GM19324 (cell line): Measurements from ENCODE around the gene ACER2.
A peak's percentile ranks its signal among the peaks of the same experiment; 100 is the strongest.
"Not testable (repeated sequence)": the region's sequence is repeated elsewhere in the genome, so short reads cannot be mapped to it uniquely, and the experiment has no call there.

Experiments
- ATAC-seq: cut with Tn5 transposase; IDR thresholded peaks from one replicate; pipeline ENCODE4 v1.9.1; 2021; ENCODE audit warnings: mild to moderate bottlenecking, moderate library complexity; ENCODE audit not compliant: unreplicated experiment, low FRiP score

ACER2 gene

DNA sequence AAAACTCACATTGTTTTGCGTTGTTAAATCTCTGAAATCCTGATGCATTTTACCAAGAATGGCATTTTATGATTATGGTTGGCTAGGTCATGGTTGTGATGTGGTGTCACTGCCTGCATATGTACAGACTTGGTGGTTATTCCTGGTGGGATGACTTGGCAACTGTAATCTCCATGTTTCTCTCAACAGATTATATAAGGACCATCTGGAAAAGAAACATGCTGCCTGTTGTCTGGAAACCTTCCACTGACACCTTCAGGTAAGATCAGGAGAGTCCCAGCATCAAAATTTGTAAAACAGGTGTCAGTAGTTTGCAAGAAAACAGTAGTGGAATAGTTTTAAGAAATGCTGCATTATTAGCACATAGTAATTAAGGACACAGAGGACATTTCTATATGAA lies 3.0 kb upstream of the ACER2 start:
- no peak for ATAC-seq

DNA sequence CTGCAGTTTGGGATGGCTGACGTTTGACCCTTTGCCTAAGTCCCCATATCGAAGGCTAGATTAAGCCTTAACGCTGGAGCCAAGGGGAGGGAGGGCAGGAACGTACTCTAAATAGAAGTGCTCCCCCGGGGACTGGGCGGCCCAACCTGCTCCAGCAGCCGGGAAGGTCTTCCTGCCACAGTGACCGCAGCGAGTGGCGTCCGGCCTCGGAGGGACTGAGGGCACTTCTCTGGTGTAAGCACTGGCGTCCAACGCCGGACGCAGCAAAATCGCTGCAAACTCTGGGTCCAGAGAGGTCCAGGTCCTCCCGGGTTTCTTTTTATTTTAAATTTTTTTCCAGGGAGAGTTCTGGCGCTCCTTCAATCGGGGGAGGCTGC lies 505 bp upstream of the ACER2 start:
- peak; percentile 1 for ATAC-seq

DNA sequence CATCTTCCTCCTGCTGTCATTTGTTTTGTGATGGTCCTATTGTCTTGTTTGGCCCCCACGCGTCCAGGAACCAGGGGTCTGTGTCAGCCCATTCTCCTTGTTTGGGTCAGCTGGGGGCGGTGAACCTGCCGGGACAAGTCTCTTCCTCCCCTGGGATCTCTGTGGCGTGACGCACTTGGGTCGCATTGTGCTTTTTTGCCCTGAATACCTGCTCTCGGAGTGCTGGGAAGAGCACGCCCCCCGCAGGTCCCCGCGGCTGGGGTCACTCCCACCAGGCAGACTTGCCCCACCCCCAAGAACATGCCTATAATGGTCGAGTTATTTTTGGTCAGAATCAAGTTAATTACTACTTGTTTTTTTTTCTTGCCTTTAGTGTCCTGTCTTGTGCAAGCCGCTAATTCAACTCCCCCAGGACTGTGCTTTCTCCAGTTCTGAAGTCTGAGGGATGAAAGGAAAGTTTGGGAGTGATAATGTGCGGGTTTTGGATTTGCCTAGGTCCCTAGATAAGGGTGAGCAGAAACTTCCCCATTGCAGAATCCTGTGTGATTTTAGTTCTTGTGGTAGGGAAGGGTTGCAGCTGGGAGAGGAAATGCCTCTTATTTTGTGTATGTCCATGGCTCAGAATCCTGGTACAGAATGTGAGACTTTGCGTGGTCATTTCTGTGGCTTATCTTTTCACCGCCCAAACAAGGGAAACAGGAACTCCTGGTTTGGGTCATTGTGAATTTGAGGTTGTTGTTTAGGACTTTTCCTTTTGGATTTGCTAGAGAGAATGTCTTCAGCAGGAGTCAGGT lies 789 bp downstream of the ACER2 start:
- ATAC-seq = no peak

DNA sequence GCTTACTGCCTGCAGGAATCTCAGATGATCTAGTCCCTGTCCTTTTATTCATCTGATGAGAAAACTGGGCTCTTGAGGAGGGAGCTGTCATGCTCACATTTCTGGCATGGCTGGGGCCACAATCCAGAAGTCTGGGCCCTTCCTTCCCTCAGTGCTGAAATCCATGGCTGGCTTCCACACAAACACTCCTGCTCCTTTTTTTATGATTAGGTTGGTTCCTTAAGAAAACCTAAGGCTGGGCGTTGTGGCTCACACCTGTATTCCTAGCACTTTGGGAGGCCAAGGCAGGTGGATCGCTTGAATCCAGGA lies 1.3 kb downstream of the ACER2 start:
- ATAC-seq = no peak

DNA sequence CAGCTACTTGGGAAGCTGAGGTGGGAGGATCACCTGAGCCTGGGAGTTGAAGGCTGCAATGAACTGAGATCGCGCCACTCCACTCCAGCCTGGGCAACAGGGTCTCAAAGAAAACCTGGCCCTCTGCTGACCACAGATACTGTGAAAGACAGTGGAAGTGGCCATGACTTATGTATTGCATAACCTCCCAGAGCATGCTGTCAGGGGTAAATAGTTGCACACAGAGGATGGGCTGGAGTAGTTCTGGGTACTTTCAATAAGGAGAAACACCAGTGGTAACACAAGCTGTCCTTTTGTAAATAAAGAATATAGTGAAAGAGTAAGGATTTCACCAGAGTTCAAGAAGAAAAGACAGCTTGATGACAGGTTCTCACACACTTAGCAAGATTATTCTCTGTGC lies 1.8 kb downstream of the ACER2 start:
- ATAC-seq = no peak

DNA sequence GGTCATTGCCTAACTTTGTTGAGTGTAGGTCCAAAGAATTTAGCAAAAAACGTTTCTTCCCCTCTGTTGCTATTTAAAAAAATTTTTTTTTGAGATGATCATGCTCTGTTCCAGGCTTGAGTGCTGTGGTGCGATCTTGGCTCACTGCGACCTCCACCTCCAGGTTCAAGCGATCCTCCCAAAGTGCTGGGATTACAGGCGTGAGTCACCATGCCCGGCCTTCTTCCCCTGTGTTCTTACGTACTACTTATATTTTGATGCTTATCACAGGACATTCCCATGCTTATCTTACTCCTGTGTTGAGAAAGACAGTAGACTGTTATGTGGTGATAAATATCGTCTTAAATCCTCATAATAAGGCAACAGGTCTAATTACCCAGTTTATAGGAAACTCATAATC lies 2.5 kb downstream of the ACER2 start:
- no peak for ATAC-seq

DNA sequence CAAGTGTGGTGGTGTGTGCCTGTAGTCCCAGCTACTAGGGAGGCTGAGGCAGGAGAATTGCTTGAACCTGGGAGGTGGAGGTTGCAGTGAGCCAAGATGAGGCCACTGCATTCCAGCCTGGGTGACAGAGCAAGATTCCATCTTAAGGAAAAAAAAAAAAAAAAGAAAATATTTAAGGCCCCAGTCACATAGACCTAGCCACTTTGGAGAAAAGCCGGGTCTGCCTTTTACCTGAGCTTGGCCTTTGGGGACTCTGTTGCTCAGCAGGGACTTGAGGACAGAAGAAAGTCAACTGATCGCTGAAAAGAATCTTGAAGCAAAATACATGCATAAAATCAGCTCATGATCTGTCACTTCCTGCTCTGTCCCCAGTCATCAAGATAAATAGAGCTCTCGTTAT lies 4.6 kb downstream of the ACER2 start:
- ATAC-seq = not testable (repeated sequence)

DNA sequence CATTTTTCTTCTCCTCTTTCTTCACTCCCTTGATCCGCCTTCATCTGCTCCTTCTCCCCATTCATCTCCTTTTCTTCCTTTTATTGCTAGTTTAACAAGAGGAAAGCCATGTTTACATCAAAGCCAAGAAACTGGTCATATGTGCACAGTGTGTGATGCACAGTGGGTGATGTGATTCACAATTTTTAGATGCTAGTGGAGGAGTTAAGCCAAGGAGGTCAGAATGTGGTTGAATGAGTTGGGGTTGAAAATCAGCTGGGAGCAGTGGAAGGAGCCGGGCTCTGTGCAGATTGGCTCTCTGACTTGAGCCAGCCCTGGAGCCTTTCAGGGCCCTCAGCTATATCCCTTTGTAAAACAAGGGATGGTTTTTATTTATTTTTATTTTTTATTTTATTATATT lies 7.3 kb downstream of the ACER2 start:
- no peak for ATAC-seq

DNA sequence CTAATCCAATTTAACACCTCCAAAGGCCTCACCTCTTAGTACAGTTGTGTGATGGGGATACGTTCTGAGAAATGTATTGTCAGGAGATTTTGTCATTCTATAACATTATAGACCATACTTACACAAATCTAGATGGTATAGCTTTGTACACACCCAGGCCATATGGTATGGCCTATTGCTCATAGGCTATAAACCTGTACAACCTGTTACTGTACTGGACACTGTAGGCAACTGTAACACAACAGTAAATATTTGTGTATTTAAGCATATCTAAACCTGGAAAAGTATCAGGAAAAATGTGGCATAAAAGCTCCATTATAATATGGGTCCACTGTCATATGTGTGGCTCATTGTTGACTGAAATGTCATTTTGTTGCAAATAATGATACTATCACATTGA lies 12.1 kb downstream of the ACER2 start:
- no peak for ATAC-seq

DNA sequence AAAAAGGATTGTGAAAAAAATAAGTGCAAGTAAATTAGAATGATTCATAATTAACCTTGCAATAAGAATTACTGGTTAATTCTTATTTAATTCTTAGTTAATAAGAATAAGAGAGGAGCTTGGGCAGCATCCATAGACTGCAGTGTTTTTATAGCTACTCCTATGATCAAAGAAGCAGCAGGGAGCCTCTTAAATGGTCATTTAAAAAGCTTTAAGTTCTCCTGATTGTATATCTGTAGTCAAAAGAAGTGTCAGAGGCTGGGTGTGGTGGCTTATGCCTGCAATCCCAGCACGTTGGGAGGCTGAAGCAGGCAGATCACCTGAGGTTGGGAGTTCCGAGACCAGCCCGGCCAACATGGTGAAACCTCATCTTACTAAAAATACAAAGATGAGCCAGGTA lies 14.4 kb downstream of the ACER2 start:
- no peak for ATAC-seq

DNA sequence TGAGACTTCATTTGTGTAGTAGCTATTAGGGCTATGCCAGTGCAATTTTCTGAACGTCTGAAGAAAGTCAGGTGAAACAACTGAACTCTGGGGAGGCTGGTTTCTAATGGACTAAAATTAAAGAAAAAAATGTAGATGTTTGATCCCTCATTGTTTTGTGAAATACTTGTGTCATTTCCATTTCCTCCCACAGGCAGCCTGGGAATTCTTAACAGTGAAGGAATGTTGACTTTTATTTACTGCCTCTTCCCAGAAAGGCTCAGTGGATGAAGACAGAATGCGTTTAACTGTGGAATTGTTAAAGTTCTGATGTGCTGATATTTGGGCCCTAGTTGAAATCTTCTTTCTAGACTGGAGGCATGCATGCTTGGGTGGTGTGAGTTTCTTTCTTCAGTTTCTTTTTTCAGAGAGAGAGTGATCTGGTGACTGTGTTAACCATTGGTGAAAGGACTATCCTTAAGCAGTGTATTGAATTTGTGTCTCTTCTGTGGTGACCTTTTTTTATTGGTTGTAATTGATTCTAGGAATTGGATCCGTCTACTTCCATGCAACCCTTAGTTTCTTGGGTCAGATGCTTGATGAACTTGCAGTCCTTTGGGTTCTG lies 15.5 kb downstream of the ACER2 start:
- peak; percentile 84 for ATAC-seq

DNA sequence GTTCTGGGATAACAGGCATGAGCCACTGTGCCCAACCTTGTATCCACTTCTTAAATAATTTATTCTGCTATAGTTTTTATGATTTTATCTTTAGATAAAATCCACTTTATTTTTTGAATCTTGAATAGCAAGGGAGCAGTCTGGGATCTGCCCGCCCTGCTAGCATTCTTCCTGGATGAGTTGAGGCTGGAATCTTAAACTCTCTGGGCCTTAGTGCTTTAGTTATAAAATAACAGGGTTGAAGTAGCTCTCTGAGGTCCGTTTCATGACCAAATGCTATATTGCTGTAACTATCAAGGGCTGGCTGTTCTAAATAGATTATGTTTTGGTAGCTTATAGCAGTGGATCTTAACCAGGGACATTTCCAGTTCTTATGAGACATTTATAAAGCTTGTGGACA lies 20.8 kb downstream of the ACER2 start:
- ATAC-seq = no peak

DNA sequence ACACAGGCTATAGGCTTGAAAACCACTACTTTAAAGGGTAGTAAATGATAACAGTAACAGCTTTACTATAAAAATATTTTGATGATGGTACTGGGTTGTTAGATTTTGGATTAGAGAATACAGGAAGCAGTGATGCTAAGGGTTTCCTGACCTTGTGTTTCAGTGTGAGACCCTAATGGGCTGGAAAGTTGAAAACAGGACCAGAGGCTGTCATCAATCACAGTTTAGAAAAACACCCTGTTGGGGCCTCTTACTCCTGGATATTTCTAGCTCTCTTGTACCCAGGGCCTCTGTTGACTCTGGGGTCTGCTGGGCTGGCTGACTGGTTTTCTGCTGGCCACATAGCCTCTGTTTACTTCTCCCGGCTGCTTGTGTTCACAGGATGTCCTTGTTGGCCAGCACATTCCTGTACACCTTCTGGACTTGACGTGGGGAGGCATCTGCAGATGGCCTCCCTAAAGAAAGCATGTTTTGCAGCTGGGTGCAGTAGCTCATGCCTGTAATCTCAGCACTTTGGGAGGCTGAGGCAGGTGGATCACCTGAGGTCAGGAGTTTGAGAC lies 21.5 kb downstream of the ACER2 start:
- ATAC-seq = no peak

DNA sequence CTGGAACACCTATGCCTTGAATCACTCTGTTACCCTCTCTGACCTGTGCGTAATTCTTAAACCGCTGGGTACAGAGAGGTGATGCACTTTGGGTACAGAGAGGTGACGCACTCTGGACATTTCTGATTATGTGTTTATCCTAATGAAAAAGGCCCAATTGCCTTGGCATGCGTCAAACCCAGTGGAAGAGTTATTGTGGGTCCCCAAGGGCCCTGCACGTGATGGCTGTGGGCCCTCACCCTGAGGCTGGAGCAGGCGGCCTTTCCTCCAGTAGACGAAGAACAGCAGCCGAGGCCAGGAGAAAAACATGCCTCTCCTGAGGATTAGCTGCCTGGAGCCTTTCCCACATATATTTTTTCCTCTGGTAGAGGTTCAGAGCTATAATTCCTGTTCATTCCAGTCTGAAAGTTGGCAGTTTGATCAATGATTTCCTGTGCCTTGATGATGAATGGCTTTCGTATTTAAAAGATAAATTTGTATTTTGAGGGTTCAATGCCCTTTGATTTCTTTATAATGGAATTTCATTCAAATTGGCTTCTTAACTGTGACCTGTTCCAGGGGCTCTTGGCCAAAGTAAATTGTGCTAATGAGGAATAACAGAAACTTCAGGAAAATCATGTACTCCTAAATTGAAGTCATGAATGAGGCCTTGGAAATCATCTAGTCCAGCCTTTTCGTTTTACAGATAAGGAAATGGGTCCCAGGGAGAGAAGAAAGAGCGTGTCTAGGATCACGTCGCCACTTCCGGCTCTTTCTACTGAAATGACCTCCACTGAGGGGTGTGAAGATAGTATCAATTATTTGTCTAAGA lies 22.8 kb downstream of the ACER2 start:
- ATAC-seq = no peak

DNA sequence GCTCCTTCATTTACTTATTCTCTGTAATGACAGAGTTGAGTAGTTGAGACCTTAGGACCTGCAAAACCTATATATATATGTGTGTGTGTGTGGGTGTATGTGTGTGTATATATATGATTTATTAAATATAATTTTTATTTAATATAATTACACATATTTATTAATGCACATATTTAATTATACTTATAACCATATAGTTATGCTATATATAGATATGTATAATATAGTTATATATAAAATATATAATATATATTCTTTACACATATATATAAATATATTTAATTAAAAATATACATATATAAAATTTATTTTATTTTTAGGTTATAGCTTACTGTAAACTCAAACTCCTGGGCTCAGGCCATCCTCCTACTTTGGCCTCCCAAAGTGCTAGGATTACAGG lies 23.7 kb downstream of the ACER2 start:
- no peak for ATAC-seq

DNA sequence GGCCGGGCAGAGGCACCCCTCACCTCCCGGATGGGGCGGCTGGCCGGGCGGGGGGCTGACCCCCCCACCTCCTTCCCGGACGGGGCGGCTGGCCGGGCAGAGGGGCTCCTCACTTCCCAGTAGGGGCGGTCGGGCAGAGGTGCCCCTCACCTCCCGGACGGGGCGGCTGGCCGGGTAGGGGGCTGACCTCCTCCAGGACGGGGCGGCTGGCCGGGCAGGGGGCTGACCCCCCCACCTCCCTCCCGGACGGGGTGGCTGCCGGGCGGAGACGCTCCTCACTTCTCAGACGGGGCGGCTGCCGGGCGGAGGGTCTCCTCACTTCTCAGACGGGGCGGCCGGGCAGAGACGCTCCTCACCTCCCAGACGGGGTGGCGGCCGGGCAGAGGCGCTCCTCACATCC lies 24.9 kb downstream of the ACER2 start:
- ATAC-seq = not testable (repeated sequence)

DNA sequence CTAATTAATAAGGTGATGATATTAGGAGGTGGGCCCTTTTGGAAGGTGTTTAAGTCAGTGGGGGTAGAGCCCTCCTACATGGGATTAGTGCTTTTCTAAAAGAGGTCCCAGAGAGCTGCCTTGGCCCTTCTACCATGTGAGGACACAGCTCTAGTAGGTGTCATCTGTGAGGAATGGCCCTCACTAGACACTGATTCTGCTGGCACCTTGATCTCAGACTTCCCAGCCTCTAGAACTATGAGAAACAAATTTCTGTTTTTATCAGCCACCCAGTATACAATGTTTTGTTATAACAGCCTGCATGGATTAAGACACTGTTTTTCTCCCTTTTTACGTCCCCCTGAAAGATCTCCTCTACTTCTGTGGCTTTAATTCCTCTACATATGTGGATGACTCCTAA lies 31.6 kb downstream of the ACER2 start:
- ATAC-seq = no peak

DNA sequence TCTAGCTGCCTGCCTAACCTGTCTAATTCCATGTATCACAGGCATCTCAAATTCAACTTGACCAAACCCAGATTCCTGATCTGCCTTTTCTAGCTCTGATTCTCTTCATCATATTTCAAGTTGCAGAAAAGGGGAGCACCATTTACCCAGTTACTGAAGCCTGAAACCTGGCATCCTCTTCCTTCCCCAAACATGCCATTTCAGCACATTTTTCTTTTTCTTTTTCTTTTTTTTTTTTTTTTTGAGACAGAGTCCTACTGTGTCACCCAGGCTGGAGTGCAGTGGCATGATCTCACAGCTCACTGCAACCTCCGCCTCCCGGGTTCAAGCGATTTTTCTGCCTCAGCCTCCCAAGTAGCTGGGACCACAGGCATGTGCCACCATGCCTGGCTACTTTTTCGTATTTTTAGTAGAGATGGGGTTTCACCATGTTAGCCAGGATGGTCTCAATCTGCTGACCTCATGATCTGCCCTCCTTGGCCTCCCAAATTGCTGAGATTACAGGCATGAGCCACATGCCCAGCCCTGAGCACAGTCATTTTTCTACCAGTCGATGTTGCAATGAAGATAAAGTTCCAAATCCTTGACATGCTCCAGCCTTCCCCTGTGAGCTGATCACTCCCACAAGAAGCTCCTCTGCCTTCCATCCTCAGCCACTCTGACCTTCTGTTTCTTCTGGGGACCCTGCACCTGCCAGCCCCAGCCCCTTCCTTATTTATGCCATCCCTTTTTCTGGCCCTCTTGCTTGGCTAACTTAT lies 32.2 kb downstream of the ACER2 start:
- ATAC-seq = peak; percentile 12

DNA sequence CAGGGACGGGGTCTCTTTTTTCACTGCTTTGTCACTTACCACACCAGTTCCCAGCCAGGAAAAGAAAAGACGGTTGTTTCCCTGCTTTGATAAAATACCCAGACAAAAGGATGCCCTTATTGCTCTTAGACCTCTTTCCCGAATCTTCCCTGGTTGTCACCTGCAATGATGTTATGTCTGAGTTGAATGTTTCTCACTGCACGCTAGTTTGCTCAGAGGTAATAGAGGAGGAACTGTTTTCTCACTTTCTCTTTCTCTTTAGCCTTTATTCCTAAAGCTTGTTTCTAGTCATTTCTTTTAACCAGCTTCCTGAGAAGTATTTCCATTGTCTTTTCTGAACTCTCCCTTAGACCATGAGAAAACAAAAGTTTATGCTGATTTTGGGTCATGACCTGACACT lies 32.9 kb downstream of the ACER2 start:
- peak; percentile 75 for ATAC-seq

DNA sequence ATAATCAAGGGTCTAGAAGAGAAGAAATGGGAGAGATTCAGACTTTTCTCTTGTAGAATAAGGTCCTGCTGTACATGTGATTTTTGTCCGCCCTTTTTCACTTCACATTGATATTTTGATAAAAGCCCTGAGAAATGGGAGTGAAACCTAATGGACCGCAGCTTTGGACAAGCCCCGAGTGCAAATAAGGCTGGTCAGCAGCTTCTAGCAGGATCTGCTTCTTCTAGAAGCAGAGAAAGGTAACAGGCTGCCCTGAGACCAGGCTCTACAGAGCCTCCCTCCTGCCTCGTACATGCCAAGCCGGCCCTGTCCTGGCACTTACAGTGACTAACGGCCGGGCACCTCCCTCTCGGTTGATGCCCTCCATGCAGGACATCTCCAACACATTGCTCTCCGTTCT lies 33.4 kb downstream of the ACER2 start:
- no peak for ATAC-seq

DNA sequence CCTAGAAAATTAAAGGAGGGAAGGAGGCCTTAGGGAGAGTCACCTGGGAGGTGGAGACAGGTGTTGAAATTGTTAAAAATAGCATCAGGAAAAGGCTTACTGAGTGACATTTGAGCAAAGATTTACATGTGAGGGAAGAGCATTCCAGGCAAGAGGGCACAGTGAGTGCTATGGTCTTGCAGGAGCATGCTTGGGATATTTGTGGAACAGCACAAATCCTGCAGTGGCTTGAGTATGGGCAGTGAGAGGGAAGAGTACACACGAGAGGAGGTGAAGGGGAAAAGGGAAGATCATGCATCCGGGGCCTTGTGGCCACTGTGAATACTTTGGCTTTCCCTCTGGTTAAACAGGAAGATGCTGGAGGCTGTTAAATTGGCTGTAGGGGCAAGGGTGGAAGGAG lies 36.6 kb downstream of the ACER2 start:
- ATAC-seq = no peak
